IMR-90 (cell line): ENCODE data around the gene PLCB4. TPM values are rescaled to one million over a fixed set of nuclear protein-coding genes. Genes with fewer than 3 reads are reported as not detected.
A peak's percentile ranks its signal among the peaks of the same experiment; 100 is the strongest.

Source experiments
- ATAC-seq: fragments of 200-7000 bp; cut with Tn5 transposase; 2 replicates; pipeline ENCODE4 v1.9.1; 2020; ENCODE audit warnings: low read depth, mild to moderate bottlenecking, moderate library complexity
- BruUV-seq: library from RNA; stranded (reverse); fragments of 400-500 nt; replicated peaks from 2 replicates; lab custom pipeline; 2021; lab: Mats Ljungman, UMichigan
- CTCF ChIA-PET: fragments of 300-600 bp; formaldehyde crosslinking; extraction: SDS; loops from one replicate; lab custom pipeline; 2021; ENCODE audit warnings: antibody characterized with exemption; lab: Yijun Ruan, JAX
- POLR2A ChIA-PET: fragments of 300-600 bp; sonication (Branson Sonifier 250); formaldehyde crosslinking; loops from one replicate; lab custom pipeline; 2022; ENCODE audit warnings: antibody characterized with exemption; ENCODE audit not compliant: unreplicated experiment; lab: Charles Lee
- DNase-seq: peaks from one replicate; pipeline ENCODE4 v3.0.0; 2013
- H2AFZ ChIP-seq: replicated peaks from 2 replicates; pipeline ENCODE3; 2013; ENCODE audit warnings: low read length, mild to moderate bottlenecking; ENCODE audit not compliant: poor library complexity
- H2AK5ac ChIP-seq: 2 replicates; pipeline ENCODE4 v1.6.1; 2013; ENCODE audit warnings: low read depth, low read length, inconsistent platforms
- H2AK9ac ChIP-seq: replicated peaks from 2 replicates; pipeline ENCODE3; 2013; ENCODE audit warnings: mild to moderate bottlenecking, low read depth, low read length, moderate library complexity; ENCODE audit not compliant: poor library complexity
- H2BK120ac ChIP-seq: 2 replicates; pipeline ENCODE4 v1.6.1; 2013; ENCODE audit warnings: low read depth, low read length, inconsistent platforms
- H2BK15ac ChIP-seq: 3 replicates; pipeline ENCODE4 v1.6.1; 2013; ENCODE audit warnings: low read depth, low read length, inconsistent platforms
- H2BK20ac ChIP-seq: 2 replicates; pipeline ENCODE4 v1.6.1; 2013; ENCODE audit warnings: low read depth, mild to moderate bottlenecking, inconsistent platforms, low read length, moderate library complexity
- H2BK5ac ChIP-seq: 2 replicates; pipeline ENCODE4 v1.6.1; 2013; ENCODE audit warnings: mild to moderate bottlenecking, low read depth, low read length, inconsistent platforms; ENCODE audit not compliant: poor library complexity, severe bottlenecking
- H3K14ac ChIP-seq: replicated peaks from 2 replicates; pipeline ENCODE4 v1.6.1; 2013; ENCODE audit warnings: low read depth, low read length, inconsistent platforms
- H3K18ac ChIP-seq: 2 replicates; pipeline ENCODE4 v1.6.1; 2013; ENCODE audit warnings: low read depth, low read length, control low read depth
- H3K23ac ChIP-seq: 2 replicates; pipeline ENCODE4 v1.6.1; 2013; ENCODE audit warnings: low read depth, low read length, inconsistent platforms
- H3K27ac ChIP-seq: 2 replicates; pipeline ENCODE4 v1.5.1; 2013; ENCODE audit warnings: mild to moderate bottlenecking, control low read depth, low read length; ENCODE audit not compliant: insufficient read depth
- H3K27me3 ChIP-seq: 2 replicates; pipeline ENCODE4 v1.6.1; 2013; ENCODE audit warnings: low read length; ENCODE audit not compliant: control insufficient read depth, insufficient read depth
- H3K36me3 ChIP-seq: 2 replicates; pipeline ENCODE4 v1.6.1; 2013; ENCODE audit warnings: low read length, mixed read lengths; ENCODE audit not compliant: control insufficient read depth, insufficient read depth
- H3K4ac ChIP-seq: 2 replicates; pipeline ENCODE4 v1.6.1; 2013; ENCODE audit warnings: low read depth, low read length, inconsistent platforms
- H3K4me1 ChIP-seq: 2 replicates; pipeline ENCODE4 v1.6.1; 2013; ENCODE audit warnings: low read length, mixed read lengths; ENCODE audit not compliant: control insufficient read depth, insufficient read depth
- H3K4me2 ChIP-seq: 2 replicates; pipeline ENCODE4 v1.6.1; 2013; ENCODE audit warnings: low read depth, mild to moderate bottlenecking, control low read depth, low read length, moderate library complexity
- H3K4me3 ChIP-seq: 2 replicates; pipeline ENCODE4 v1.5.1; 2013; ENCODE audit warnings: low read depth, mild to moderate bottlenecking, control low read depth, low read length, moderate library complexity; ENCODE audit not compliant: insufficient read depth
- H3K56ac ChIP-seq: 2 replicates; pipeline ENCODE4 v1.6.1; 2013; ENCODE audit warnings: low read length, inconsistent platforms; ENCODE audit not compliant: insufficient read depth; ENCODE audit errors: extremely low read depth
- H3K79me1 ChIP-seq, 2 experiments: 2 replicates each; pipeline ENCODE4 v1.6.1; 2013; ENCODE audit warnings: low read length in 2 of 2, inconsistent platforms in 1 of 2, low read depth in 1 of 2
- H3K9ac ChIP-seq: 2 replicates; pipeline ENCODE4 v1.6.1; 2013; ENCODE audit warnings: low read depth, low read length, control low read depth
- H3K9me1 ChIP-seq: 2 replicates; pipeline ENCODE4 v1.6.1; 2013; ENCODE audit warnings: low read length, inconsistent platforms; ENCODE audit not compliant: insufficient read depth
- H3K9me3 ChIP-seq: 2 replicates; pipeline ENCODE4 v1.6.1; 2013; ENCODE audit warnings: low read length; ENCODE audit not compliant: control insufficient read depth, insufficient read depth
- H4K20me1 ChIP-seq: 2 replicates; pipeline ENCODE4 v1.6.1; 2013; ENCODE audit warnings: low read length, inconsistent platforms; ENCODE audit not compliant: insufficient read depth
- H4K5ac ChIP-seq: 2 replicates; pipeline ENCODE4 v1.6.1; 2013; ENCODE audit warnings: mild to moderate bottlenecking, low read depth, low read length, control low read depth
- H4K8ac ChIP-seq, 2 experiments: 2 replicates each; pipeline ENCODE4 v1.6.1; 2013; ENCODE audit warnings: low read depth in 2 of 2, low read length in 2 of 2, control low read depth in 1 of 2, inconsistent platforms in 1 of 2
- H4K91ac ChIP-seq: 2 replicates; pipeline ENCODE4 v1.6.1; 2013; ENCODE audit warnings: low read depth, low read length, inconsistent platforms; ENCODE audit not compliant: insufficient read depth
- BHLHE40 ChIP-seq: fragments of 150-350 bp; IDR thresholded peaks from 2 replicates; pipeline ENCODE4 v1.6.1; 2016; ENCODE audit warnings: mild to moderate bottlenecking, low read depth, low read length
- CEBPB ChIP-seq: IDR thresholded peaks from 2 replicates; pipeline ENCODE4 v1.6.1; 2012; ENCODE audit warnings: low read depth, low read length, improper control_type of control experiment
- CHD1 ChIP-seq: IDR thresholded peaks from 2 replicates; pipeline ENCODE4 v1.6.1; 2012; ENCODE audit warnings: low read depth, low read length, improper control_type of control experiment
- CTCF ChIP-seq: conservative IDR thresholded peaks from 2 replicates; pipeline ENCODE4 v1.5.1; 2012; ENCODE audit warnings: mild to moderate bottlenecking, low read depth, low read length, improper control_type of control experiment
- ELK1 ChIP-seq: fragments of 150-350 bp; IDR thresholded peaks from 2 replicates; pipeline ENCODE4 v1.6.1; 2016; ENCODE audit warnings: low read depth, mild to moderate bottlenecking, low read length, moderate library complexity, borderline replicate concordance
- FOS ChIP-seq: fragments of 150-350 bp; IDR thresholded peaks from 2 replicates; pipeline ENCODE4 v1.6.1; 2016; ENCODE audit warnings: low read depth, low read length
- MAFK ChIP-seq: IDR thresholded peaks from 2 replicates; pipeline ENCODE4 v1.6.1; 2012; ENCODE audit warnings: low read depth, low read length, improper control_type of control experiment
- MAZ ChIP-seq: IDR thresholded peaks from 2 replicates; pipeline ENCODE4 v1.6.1; 2012; ENCODE audit warnings: low read depth, mild to moderate bottlenecking, low read length, improper control_type of control experiment, moderate library complexity, borderline replicate concordance
- MXI1 ChIP-seq: IDR thresholded peaks from 2 replicates; pipeline ENCODE4 v1.6.1; 2012; ENCODE audit warnings: low read depth, mild to moderate bottlenecking, low read length, moderate library complexity, borderline replicate concordance
- NFE2L2 ChIP-seq: fragments of 150-350 bp; IDR thresholded peaks from 2 replicates; pipeline ENCODE4 v1.6.1; 2016; ENCODE audit warnings: low read depth, mild to moderate bottlenecking, low read length
- POLR2A ChIP-seq: IDR thresholded peaks from 2 replicates; pipeline ENCODE4 v1.6.1; 2012; ENCODE audit warnings: mild to moderate bottlenecking, low read depth, low read length
- RAD21 ChIP-seq: IDR thresholded peaks from 2 replicates; pipeline ENCODE4 v1.6.1; 2012; ENCODE audit warnings: low read length, improper control_type of control experiment
- RCOR1 ChIP-seq: IDR thresholded peaks from 2 replicates; pipeline ENCODE4 v1.6.1; 2012; ENCODE audit warnings: mild to moderate bottlenecking, low read length, improper control_type of control experiment; ENCODE audit not compliant: insufficient replicate concordance
- RFX5 ChIP-seq: IDR thresholded peaks from 2 replicates; pipeline ENCODE4 v1.8.0; 2012; ENCODE audit warnings: low read depth, mild to moderate bottlenecking, low read length, moderate library complexity
- SMC3 ChIP-seq: fragments of 150-350 bp; IDR thresholded peaks from 2 replicates; pipeline ENCODE4 v1.6.1; 2016; ENCODE audit warnings: low read depth, mild to moderate bottlenecking, antibody characterized with exemption, low read length, moderate library complexity
- USF2 ChIP-seq: fragments of 150-350 bp; IDR thresholded peaks from 2 replicates; pipeline ENCODE4 v1.6.1; 2017; ENCODE audit warnings: mild to moderate bottlenecking, antibody characterized with exemption, low read length, low read depth
- WGBS, 2 experiments: methylation state at CpG; one replicate each; pipeline versions ENCODE4 v1.1.5 to v1.1.7; 2013; ENCODE audit warnings: missing lambda C conversion rate in 2 of 2; ENCODE audit not compliant: insufficient read length in 1 of 2; ENCODE audit errors: extremely low coverage in 2 of 2; 5-methylcytosine and 5-hydroxymethylcytosine counted together
- dilution Hi-C: fragments of 300-500 bp; cut with HindIII; formaldehyde crosslinking; loops from one replicate; pipeline ENCODE4 v1.14.3; 2018; ENCODE audit warnings: low sequenced_read_pairs; ENCODE audit not compliant: unreplicated experiment
- in situ Hi-C: fragments of 300-500 bp; cut with MboI; formaldehyde crosslinking; loops from 3 replicates; pipeline ENCODE4 v1.14.3; 2019; ENCODE audit warnings: low sequenced_read_pairs, inconsistent platforms, mixed read lengths
- intact Hi-C: fragments of 100-400 bp; cut with micrococcal nuclease; formaldehyde crosslinking; loops from 2 replicates; pipeline ENCODE4 v1.10.0; 2022
- polyA plus RNA-seq, 3 experiments: library from polyadenylated mRNA; depleted of rRNA; stranded (reverse); fragments of >200 nt; gene quantifications; 2 replicates each; pipeline ENCODE4 v1.2.3, GENCODE V29; 2012; ENCODE audit warnings: low replicate concordance in 1 of 3
- total RNA-seq: library from RNA; depleted of rRNA; stranded (reverse); fragments of >200 nt; gene quantifications from 2 replicates; pipeline ENCODE4 v1.2.3, GENCODE V29; 2012

Gene PLCB4
- total and polyA plus RNA-seq, 2 of the 4 experiments (the other 2 are of a cell fraction) = 12.5 to 24.0 TPM

- dilution Hi-C loops = no loop called here
- no peak overlapping the region for H2BK5ac ChIP-seq
- WGBS, 2 experiments = no CpG with 5 or more reads among the region's 5 CpGs
- no peak for ATAC-seq
- no peak overlapping the region for H3K23ac ChIP-seq
- TF ChIP-seq RCOR1 (no peak), ELK1 (no peak), RAD21 (no peak), POLR2A (no peak), FOS (no peak), USF2 (no peak), BHLHE40 (no peak), CTCF (no peak), MAZ (no peak), RFX5 (no peak), MXI1 (no peak), CHD1 (no peak), CEBPB (no peak), NFE2L2 (no peak), MAFK (no peak), SMC3 (no peak)
- peaks cover 0 to 12% of the 10 kb centered on the region in 2 experiments; a peak in 1 of 4 replicates for H3K79me1 ChIP-seq
- ChIA-PET POLR2A (no interaction called here), CTCF (no interaction called here)
- H3K9me1 ChIP-seq = peaks cover 8% of the 10 kb centered on the region
- H2AK9ac ChIP-seq = no peak overlapping the region
- H3K9ac ChIP-seq = no peak overlapping the region
- H3K56ac ChIP-seq = no peak overlapping the region
- H3K4me3 ChIP-seq = no peak overlapping the region
- H3K36me3 ChIP-seq = no peaks in the 10 kb centered on the region
- no peak overlapping the region for H3K4ac ChIP-seq
- in situ Hi-C loops = no loop called here
- H2AK5ac ChIP-seq = no peak overlapping the region
- no peak overlapping the region; the same call in 1 of the 2 replicates for H3K18ac ChIP-seq
- no peak overlapping the region for H2AFZ ChIP-seq
- BruUV-seq = no TSS peak
- no peaks in the 10 kb centered on the region for H3K27me3 ChIP-seq
- H3K4me1 ChIP-seq = peaks cover 5% of the 10 kb centered on the region; the same call in 1 of the 2 replicates
- DNase-seq = no peak
- no peak overlapping the region for H4K5ac ChIP-seq
- H2BK120ac ChIP-seq = peak overlapping the region; percentile 14; the same call in 1 of the 2 replicates
- no peak overlapping the region for H3K14ac ChIP-seq
- H3K9me3 ChIP-seq = no peaks in the 10 kb centered on the region
- no peak overlapping the region for H4K91ac ChIP-seq
- H2BK20ac ChIP-seq = no peak overlapping the region
- intact Hi-C loops = no loop called here
- H3K4me2 ChIP-seq = no peak overlapping the region
- H2BK15ac ChIP-seq = peak overlapping the region; percentile 53; the same call in 1 of the 3 replicates
- H3K27ac ChIP-seq = no peak overlapping the region
- no peak overlapping the region for H4K8ac ChIP-seq
- no peaks in the 10 kb centered on the region for H4K20me1 ChIP-seq
These were observed 25.5 kb upstream of the PLCB4 start for GRCh38 chr20:9043364-9043763.
